CD4-positive, CD25-positive, alpha-beta regulatory T cell (primary cell): ENCODE results near the gene FABP3. TPM values are rescaled to one million over a fixed set of nuclear protein-coding genes. Genes with fewer than 3 reads are reported as not detected.
A peak's percentile ranks its signal among the peaks of the same experiment; 100 is the strongest.

Experiments used
- ATAC-seq, 2 donors: fragments of 150-1000 bp; cut with Tn5 transposase; one replicate each; pipeline ENCODE4 v1.10.0; 2021; ENCODE audit warnings: low read depth in 2 of 2, moderate number of reproducible peaks in 2 of 2, moderate library complexity in 1 of 2
- DNase-seq, 3 donors: peaks; one replicate each; pipeline versions ENCODE4 v3.0.0 to v3.0.0-alpha.2; 2012 to 2022; ENCODE audit warnings: mixed read lengths in 1 of 3
- H3K27ac ChIP-seq: one replicate; pipeline ENCODE4 v1.7.0; 2013; ENCODE audit warnings: mild to moderate bottlenecking, low read length; ENCODE audit not compliant: insufficient read depth, poor library complexity, severe bottlenecking
- H3K27me3 ChIP-seq: one replicate; pipeline ENCODE4 v1.7.0; 2013; ENCODE audit warnings: low read length; ENCODE audit not compliant: control insufficient read depth, insufficient read depth
- H3K36me3 ChIP-seq: one replicate; pipeline ENCODE4 v1.7.0; 2013; ENCODE audit warnings: mild to moderate bottlenecking, low read length, moderate library complexity; ENCODE audit not compliant: control insufficient read depth, insufficient read depth
- H3K4me1 ChIP-seq: 2 replicates; pipeline ENCODE4 v1.7.0; 2013; ENCODE audit warnings: mild to moderate bottlenecking, low read length; ENCODE audit not compliant: insufficient read depth, control insufficient read depth, poor library complexity, severe bottlenecking
- H3K4me3 ChIP-seq: one replicate; pipeline ENCODE4 v1.7.0; 2013; ENCODE audit warnings: low read depth, mild to moderate bottlenecking, low read length, moderate library complexity
- H3K9me3 ChIP-seq, 2 experiments: 1 replicate in 1 of 2; 2 replicates in 1 of 2; pipeline ENCODE4 v1.7.0; 2013; ENCODE audit warnings: low read length in 2 of 2, mild to moderate bottlenecking in 1 of 2, moderate library complexity in 1 of 2; ENCODE audit not compliant: control insufficient read depth in 2 of 2
- H3K27ac Mint-ChIP-seq, 3 donors: one replicate each; pipeline ENCODE4 v1.8.0; 2020 to 2022; ENCODE audit warnings: mild to moderate bottlenecking in 3 of 3, mixed read lengths in 3 of 3, moderate library complexity in 2 of 3
- H3K27me3 Mint-ChIP-seq: one replicate; pipeline ENCODE4 v1.8.0; 2022; ENCODE audit warnings: mild to moderate bottlenecking, mixed read lengths
- H3K36me3 Mint-ChIP-seq: one replicate; pipeline ENCODE4 v1.8.0; 2020; ENCODE audit warnings: mixed read lengths
- H3K4me1 Mint-ChIP-seq, 4 donors: one replicate each; pipeline ENCODE4 v1.8.0; 2020 to 2022; ENCODE audit warnings: mixed read lengths in 4 of 4, mild to moderate bottlenecking in 1 of 4
- H3K4me3 Mint-ChIP-seq, 4 donors: one replicate each; pipeline ENCODE4 v1.8.0; 2020 to 2022; ENCODE audit warnings: mild to moderate bottlenecking in 4 of 4, mixed read lengths in 4 of 4, moderate library complexity in 3 of 4
- H3K9me3 Mint-ChIP-seq, 7 donors: one replicate each; pipeline ENCODE4 v1.8.0; 2020 to 2022; ENCODE audit warnings: mixed read lengths in 7 of 7, mild to moderate bottlenecking in 3 of 7, moderate library complexity in 2 of 7
- polyA plus RNA-seq, 4 donors: library from polyadenylated mRNA; unstranded; fragments of 300-500 nt; fragmentation: Illumina TruSeq; gene quantifications; one replicate each; pipeline ENCODE4 v1.2.3, GENCODE V29; 2021
- total RNA-seq: library from RNA; stranded (reverse); gene quantifications from one replicate; pipeline ENCODE4 v1.2.3, GENCODE V29; 2022

FABP3 gene
- total and polyA plus RNA-seq, 5 donors from 2014 or later = not detected

GRCh38 chr1:31383967-31384366 lies 11.1 kb upstream of the FABP3 start:
- Histone ChIP-seq H3K4me3 (no peak overlapping the region), H3K4me1 (no peaks in the 10 kb centered on the region), H3K27ac (no peak overlapping the region), H3K36me3 (no peaks in the 10 kb centered on the region), H3K27me3 (peaks cover 2% of the 10 kb centered on the region), H3K9me3 (no peaks in the 10 kb centered on the region)
- no peak for DNase-seq
- no peaks in the 10 kb centered on the region for H3K36me3 Mint-ChIP-seq
- H3K4me3 Mint-ChIP-seq = peak overlapping the region in 1 of 4 donors; percentile 36
- ATAC-seq = no peak
- H3K27me3 Mint-ChIP-seq = peaks cover 20% of the 10 kb centered on the region
- H3K9me3 Mint-ChIP-seq = no peaks in the 10 kb centered on the region
- peak overlapping the region in 1 of 3 donors; percentile 20 for H3K27ac Mint-ChIP-seq
- no peaks in the 10 kb centered on the region for H3K4me1 Mint-ChIP-seq

- Mint-ChIP-seq H3K27ac (no peak overlapping the region), H3K36me3 (no peaks in the 10 kb centered on the region), H3K4me1 (no peaks in the 10 kb centered on the region), H3K9me3 (no peaks in the 10 kb centered on the region), H3K27me3 (peaks cover 20% of the 10 kb centered on the region), H3K4me3 (no peak overlapping the region)
- H3K27ac ChIP-seq = no peak overlapping the region
- H3K27me3 ChIP-seq = peaks cover 2% of the 10 kb centered on the region
- H3K4me1 ChIP-seq = no peaks in the 10 kb centered on the region
- ATAC-seq = no peak
- H3K36me3 ChIP-seq = no peaks in the 10 kb centered on the region
- no peak overlapping the region for H3K4me3 ChIP-seq
- no peaks in the 10 kb centered on the region for H3K9me3 ChIP-seq
- no peak for DNase-seq
These were observed 9.6 kb upstream of the FABP3 start for GRCh38 chr1:31382379-31382989.

DNA sequence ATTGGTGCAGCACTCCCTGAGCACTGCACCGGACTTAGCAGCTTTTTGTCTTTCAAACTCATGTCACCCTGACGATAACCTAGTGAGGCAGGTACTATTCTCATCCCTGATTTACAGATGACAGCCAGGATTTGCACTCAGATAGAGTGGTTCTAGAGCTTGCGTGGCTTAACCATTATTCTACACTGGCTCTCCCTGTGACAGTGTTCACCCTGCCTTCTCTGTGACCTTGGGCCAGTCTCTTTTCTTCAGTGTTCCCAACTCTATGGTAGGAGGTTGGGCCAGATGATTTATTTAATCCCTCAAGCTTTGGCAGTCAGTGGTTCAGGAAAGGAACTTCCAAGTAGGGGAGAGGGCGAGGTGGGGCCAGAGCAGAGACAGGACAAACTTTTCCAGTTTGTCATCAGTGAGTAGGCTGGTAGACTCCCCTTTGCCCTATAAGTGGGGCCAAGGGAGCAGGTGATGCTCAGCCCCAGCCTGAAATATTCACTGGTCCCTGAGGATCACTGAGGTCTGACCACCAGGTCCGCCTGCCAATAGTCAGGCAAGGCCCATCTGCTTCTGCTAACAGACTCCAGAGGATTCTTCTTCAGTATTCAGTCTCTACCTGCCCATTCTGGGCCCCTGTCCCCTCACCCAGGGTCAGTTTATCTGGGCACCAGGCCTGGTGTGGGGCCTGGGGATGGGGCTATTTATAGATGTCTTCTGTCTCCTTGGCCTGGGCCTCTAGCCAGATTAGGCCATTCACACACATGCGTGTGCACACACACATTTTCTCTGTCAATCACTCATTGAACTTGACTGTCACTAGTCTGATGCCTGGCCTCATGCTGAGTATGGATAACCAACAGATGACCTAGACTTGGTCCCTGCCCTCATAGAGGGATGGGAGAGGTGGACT lies 8.8 kb upstream of the FABP3 start:
- Mint-ChIP-seq H3K36me3 (no peaks in the 10 kb centered on the region), H3K27me3 (peaks cover 20% of the 10 kb centered on the region), H3K4me1 (no peaks in the 10 kb centered on the region), H3K27ac (no peak overlapping the region), H3K4me3 (no peak overlapping the region), H3K9me3 (no peaks in the 10 kb centered on the region)
- Histone ChIP-seq H3K27me3 (peaks cover 2% of the 10 kb centered on the region), H3K4me3 (no peak overlapping the region), H3K36me3 (no peaks in the 10 kb centered on the region), H3K9me3 (no peaks in the 10 kb centered on the region), H3K4me1 (no peaks in the 10 kb centered on the region), H3K27ac (no peak overlapping the region)
- DNase-seq (no peak), ATAC-seq (no peak)

DNA sequence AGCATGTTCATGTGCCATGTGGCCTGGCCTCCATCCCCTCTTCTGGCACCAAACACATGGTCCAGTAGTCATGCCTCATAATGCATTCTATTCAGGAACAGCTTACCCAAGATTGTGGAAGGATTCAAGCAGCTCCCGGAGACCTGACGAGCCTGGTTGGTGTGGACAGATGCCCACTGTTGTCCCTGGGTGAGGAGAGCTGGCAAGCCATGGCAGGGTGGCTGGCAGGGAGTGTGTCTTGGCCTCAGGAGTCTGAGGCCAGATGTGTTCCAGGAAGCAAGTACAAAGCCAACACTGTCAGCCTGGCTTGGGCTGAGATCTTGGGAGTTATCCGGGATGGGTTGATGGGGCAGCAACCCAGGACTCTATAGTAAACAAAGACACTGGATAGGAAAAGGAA lies 7.3 kb upstream of the FABP3 start:
- no peaks in the 10 kb centered on the region for H3K9me3 ChIP-seq
- no peak overlapping the region for H3K4me3 ChIP-seq
- Mint-ChIP-seq H3K27me3 (peaks cover 14% of the 10 kb centered on the region), H3K36me3 (no peaks in the 10 kb centered on the region), H3K4me1 (no peaks in the 10 kb centered on the region), H3K27ac (no peak overlapping the region), H3K9me3 (no peaks in the 10 kb centered on the region), H3K4me3 (no peak overlapping the region)
- no peak overlapping the region for H3K27ac ChIP-seq
- ATAC-seq = no peak
- peaks cover 2% of the 10 kb centered on the region for H3K27me3 ChIP-seq
- no peak for DNase-seq
- H3K4me1 ChIP-seq = no peaks in the 10 kb centered on the region
- no peaks in the 10 kb centered on the region for H3K36me3 ChIP-seq

DNA sequence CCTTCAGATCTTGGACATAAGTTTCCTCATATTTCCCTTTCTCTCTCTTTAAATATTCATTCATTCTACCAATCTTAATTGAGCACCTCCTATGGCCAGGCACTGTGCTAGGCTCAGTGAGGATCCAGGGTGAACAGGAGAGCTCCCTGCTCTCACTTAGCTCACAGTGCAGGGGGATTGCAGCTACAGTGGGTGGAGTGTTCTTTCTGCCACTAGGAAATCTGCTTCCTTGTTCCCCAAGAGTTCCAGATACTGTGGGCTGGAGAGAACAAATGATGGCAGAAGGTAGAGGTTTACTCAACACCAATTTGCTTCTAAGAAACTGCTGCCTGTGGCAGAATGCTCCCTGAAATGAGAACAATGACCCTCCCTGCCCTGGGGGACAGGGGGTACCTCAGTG lies 5.1 kb upstream of the FABP3 start:
- H3K36me3 ChIP-seq = no peaks in the 10 kb centered on the region
- peaks cover 7% of the 10 kb centered on the region for H3K4me1 ChIP-seq
- H3K27ac ChIP-seq = no peak overlapping the region
- H3K4me3 Mint-ChIP-seq = no peak overlapping the region
- H3K27ac Mint-ChIP-seq = no peak overlapping the region
- H3K9me3 Mint-ChIP-seq = no peaks in the 10 kb centered on the region
- peaks cover 0 to 8% (median 5%) of the 10 kb centered on the region in 4 donors for H3K4me1 Mint-ChIP-seq
- H3K4me3 ChIP-seq = no peak overlapping the region
- DNase-seq (no peak), ATAC-seq (no peak)
- peaks cover 17% of the 10 kb centered on the region for H3K27me3 Mint-ChIP-seq
- no peaks in the 10 kb centered on the region for H3K9me3 ChIP-seq
- peaks cover 2% of the 10 kb centered on the region for H3K27me3 ChIP-seq
- H3K36me3 Mint-ChIP-seq = no peaks in the 10 kb centered on the region

GRCh38 chr1:31377364-31377863 lies 4.5 kb upstream of the FABP3 start:
- no peaks in the 10 kb centered on the region for H3K9me3 ChIP-seq
- H3K4me1 ChIP-seq = peaks cover 11% of the 10 kb centered on the region
- ATAC-seq (no peak), DNase-seq (no peak)
- peaks cover 0 to 14% (median 7%) of the 10 kb centered on the region in 4 donors for H3K4me1 Mint-ChIP-seq
- no peaks in the 10 kb centered on the region for H3K36me3 Mint-ChIP-seq
- H3K9me3 Mint-ChIP-seq = no peaks in the 10 kb centered on the region
- no peaks in the 10 kb centered on the region for H3K36me3 ChIP-seq
- H3K27me3 ChIP-seq = peaks cover 2% of the 10 kb centered on the region
- H3K27ac Mint-ChIP-seq = no peak overlapping the region
- H3K27ac ChIP-seq = no peak overlapping the region
- H3K4me3 Mint-ChIP-seq = no peak overlapping the region
- H3K4me3 ChIP-seq = no peak overlapping the region
- peaks cover 16% of the 10 kb centered on the region for H3K27me3 Mint-ChIP-seq

- Mint-ChIP-seq H3K27me3 (peaks cover 18% of the 10 kb centered on the region), H3K36me3 (no peaks in the 10 kb centered on the region), H3K9me3 (no peaks in the 10 kb centered on the region), H3K4me3 (no peak overlapping the region), H3K4me1 (peaks cover 0 to 20% (median 8%) of the 10 kb centered on the region in 4 donors), H3K27ac (no peak overlapping the region)
- DNase-seq = no peak
- H3K36me3 ChIP-seq = no peaks in the 10 kb centered on the region
- ATAC-seq = no peak
- H3K9me3 ChIP-seq = no peaks in the 10 kb centered on the region
- no peak overlapping the region for H3K27ac ChIP-seq
- H3K4me1 ChIP-seq = peaks cover 11% of the 10 kb centered on the region
- H3K4me3 ChIP-seq = no peak overlapping the region
- H3K27me3 ChIP-seq = peaks cover 2% of the 10 kb centered on the region
These were observed 3.7 kb upstream of the FABP3 start for GRCh38 chr1:31376375-31377134.
